SKM-1 (cell line): ENCODE measurements around the gene PDGFB.

Source experiments
- DNase-seq: peaks from one replicate; lab custom pipeline; 2025; ENCODE audit not compliant: unreplicated experiment; lab: John Stamatoyannopoulos, UW

PDGFB gene

GRCh38 chr22:39277142-39277607 is 32.4 kb upstream of the PDGFB start:
- DNase-seq, result no peak

- DNase-seq, result no peak
Observed at GRCh38 chr22:39276440-39277141, 31.8 kb upstream of the PDGFB start.

- DNase-seq, result no peak
Observed at GRCh38 chr22:39275814-39276439, 31.1 kb upstream of the PDGFB start.

GRCh38 chr22:39273950-39274887 is 29.4 kb upstream of the PDGFB start:
- DNase-seq, result no peak

- no peak for DNase-seq
Observed at GRCh38 chr22:39270792-39271191, 26.0 kb upstream of the PDGFB start.

GRCh38 chr22:39270280-39270679 is 25.5 kb upstream of the PDGFB start:
- no peak for DNase-seq

GRCh38 chr22:39269095-39269790 is 24.5 kb upstream of the PDGFB start:
- DNase-seq, result no peak

- no peak for DNase-seq
Observed at GRCh38 chr22:39268645-39269044, 23.9 kb upstream of the PDGFB start.

- DNase-seq, result no peak
Observed at GRCh38 chr22:39267974-39268373, 23.2 kb upstream of the PDGFB start.

GRCh38 chr22:39266398-39267030 is 21.7 kb upstream of the PDGFB start:
- no peak for DNase-seq

- DNase-seq, result no peak
Observed at GRCh38 chr22:39265143-39265886, 20.5 kb upstream of the PDGFB start.

- DNase-seq, result no peak
Observed at GRCh38 chr22:39264349-39265038, 19.7 kb upstream of the PDGFB start.

- no peak for DNase-seq
Observed at GRCh38 chr22:39263626-39264348, 19.0 kb upstream of the PDGFB start.

GRCh38 chr22:39259666-39260065 is 14.9 kb upstream of the PDGFB start:
- no peak for DNase-seq

GRCh38 chr22:39257901-39258475 is 13.2 kb upstream of the PDGFB start:
- no peak for DNase-seq

- no peak for DNase-seq
Observed at GRCh38 chr22:39256979-39257378, 12.2 kb upstream of the PDGFB start.

GRCh38 chr22:39256186-39256552 is 11.4 kb upstream of the PDGFB start:
- no peak for DNase-seq

GRCh38 chr22:39255449-39256185 is 10.8 kb upstream of the PDGFB start:
- no peak for DNase-seq
